Neural cell (in vitro differentiated cells): Measurements from ENCODE around the gene PLEKHA7.

Experiments
- EZH2 ChIP-seq: fragments of 200-600, 300-800 bp; shearing (Covaris generic), sonication (generic); IDR thresholded peaks from 2 replicates; pipeline ENCODE4 v1.6.1; 2014; ENCODE audit warnings: antibody characterized with exemption, low read length, borderline replicate concordance, mild to moderate bottlenecking; ENCODE audit not compliant: insufficient read depth, poor library complexity, severe bottlenecking
- TF ChIP-seq, protein P1 (sequence below): fragments of 450-650 bp; IDR thresholded peaks from 2 replicates; pipeline ENCODE4 v1.5.1; 2014; ENCODE audit warnings: antibody characterized with exemption, mild to moderate bottlenecking, moderate library complexity; ENCODE audit not compliant: poor library complexity, severe bottlenecking
- TF ChIP-seq, protein P2 (sequence below): IDR thresholded peaks from 2 replicates; pipeline ENCODE4 v1.6.1; 2012; ENCODE audit warnings: borderline replicate concordance

- TF ChIP-seq, protein P1, sequence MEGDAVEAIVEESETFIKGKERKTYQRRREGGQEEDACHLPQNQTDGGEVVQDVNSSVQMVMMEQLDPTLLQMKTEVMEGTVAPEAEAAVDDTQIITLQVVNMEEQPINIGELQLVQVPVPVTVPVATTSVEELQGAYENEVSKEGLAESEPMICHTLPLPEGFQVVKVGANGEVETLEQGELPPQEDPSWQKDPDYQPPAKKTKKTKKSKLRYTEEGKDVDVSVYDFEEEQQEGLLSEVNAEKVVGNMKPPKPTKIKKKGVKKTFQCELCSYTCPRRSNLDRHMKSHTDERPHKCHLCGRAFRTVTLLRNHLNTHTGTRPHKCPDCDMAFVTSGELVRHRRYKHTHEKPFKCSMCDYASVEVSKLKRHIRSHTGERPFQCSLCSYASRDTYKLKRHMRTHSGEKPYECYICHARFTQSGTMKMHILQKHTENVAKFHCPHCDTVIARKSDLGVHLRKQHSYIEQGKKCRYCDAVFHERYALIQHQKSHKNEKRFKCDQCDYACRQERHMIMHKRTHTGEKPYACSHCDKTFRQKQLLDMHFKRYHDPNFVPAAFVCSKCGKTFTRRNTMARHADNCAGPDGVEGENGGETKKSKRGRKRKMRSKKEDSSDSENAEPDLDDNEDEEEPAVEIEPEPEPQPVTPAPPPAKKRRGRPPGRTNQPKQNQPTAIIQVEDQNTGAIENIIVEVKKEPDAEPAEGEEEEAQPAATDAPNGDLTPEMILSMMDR, result no peak
- TF ChIP-seq, protein P2, sequence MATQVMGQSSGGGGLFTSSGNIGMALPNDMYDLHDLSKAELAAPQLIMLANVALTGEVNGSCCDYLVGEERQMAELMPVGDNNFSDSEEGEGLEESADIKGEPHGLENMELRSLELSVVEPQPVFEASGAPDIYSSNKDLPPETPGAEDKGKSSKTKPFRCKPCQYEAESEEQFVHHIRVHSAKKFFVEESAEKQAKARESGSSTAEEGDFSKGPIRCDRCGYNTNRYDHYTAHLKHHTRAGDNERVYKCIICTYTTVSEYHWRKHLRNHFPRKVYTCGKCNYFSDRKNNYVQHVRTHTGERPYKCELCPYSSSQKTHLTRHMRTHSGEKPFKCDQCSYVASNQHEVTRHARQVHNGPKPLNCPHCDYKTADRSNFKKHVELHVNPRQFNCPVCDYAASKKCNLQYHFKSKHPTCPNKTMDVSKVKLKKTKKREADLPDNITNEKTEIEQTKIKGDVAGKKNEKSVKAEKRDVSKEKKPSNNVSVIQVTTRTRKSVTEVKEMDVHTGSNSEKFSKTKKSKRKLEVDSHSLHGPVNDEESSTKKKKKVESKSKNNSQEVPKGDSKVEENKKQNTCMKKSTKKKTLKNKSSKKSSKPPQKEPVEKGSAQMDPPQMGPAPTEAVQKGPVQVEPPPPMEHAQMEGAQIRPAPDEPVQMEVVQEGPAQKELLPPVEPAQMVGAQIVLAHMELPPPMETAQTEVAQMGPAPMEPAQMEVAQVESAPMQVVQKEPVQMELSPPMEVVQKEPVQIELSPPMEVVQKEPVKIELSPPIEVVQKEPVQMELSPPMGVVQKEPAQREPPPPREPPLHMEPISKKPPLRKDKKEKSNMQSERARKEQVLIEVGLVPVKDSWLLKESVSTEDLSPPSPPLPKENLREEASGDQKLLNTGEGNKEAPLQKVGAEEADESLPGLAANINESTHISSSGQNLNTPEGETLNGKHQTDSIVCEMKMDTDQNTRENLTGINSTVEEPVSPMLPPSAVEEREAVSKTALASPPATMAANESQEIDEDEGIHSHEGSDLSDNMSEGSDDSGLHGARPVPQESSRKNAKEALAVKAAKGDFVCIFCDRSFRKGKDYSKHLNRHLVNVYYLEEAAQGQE, result no peak
- TF ChIP-seq EZH2, result no peak
Measured at GRCh38 chr11:16905375-16905774, 108.8 kb downstream of the PLEKHA7 start.
